Fibroblast of skin of back (primary cell): ENCODE results near the gene CLCNKB.
"Not testable (repeated sequence)": the region's sequence is repeated elsewhere in the genome, so short reads cannot be mapped to it uniquely, and the experiment has no call there.

ENCODE experiments used
- DNase-seq: peaks from one replicate; pipeline ENCODE4 v3.0.0-alpha.2; 2013

The CLCNKB gene

GRCh38 chr1:16061266-16061665 lies 17.7 kb downstream of the CLCNKB start:
- no peak for DNase-seq

- not testable (repeated sequence) for DNase-seq
These were observed 18.6 kb downstream of the CLCNKB start for GRCh38 chr1:16061989-16062686.

- not testable (repeated sequence) for DNase-seq
These were observed 19.1 kb downstream of the CLCNKB start for GRCh38 chr1:16062687-16063075.

GRCh38 chr1:16063226-16063829 lies 19.7 kb downstream of the CLCNKB start:
- no peak for DNase-seq

GRCh38 chr1:16063921-16064320 lies 20.3 kb downstream of the CLCNKB start:
- DNase-seq: no peak

GRCh38 chr1:16064536-16065268 lies 21.1 kb downstream of the CLCNKB start:
- DNase-seq: no peak

GRCh38 chr1:16065269-16065576 lies 21.6 kb downstream of the CLCNKB start:
- DNase-seq: no peak

- no peak for DNase-seq
These were observed 22.7 kb downstream of the CLCNKB start for GRCh38 chr1:16066245-16066644.

GRCh38 chr1:16067127-16067768 lies 23.7 kb downstream of the CLCNKB start:
- no peak for DNase-seq

GRCh38 chr1:16067933-16068332 lies 24.4 kb downstream of the CLCNKB start:
- no peak for DNase-seq

GRCh38 chr1:16068356-16069270 lies 25.0 kb downstream of the CLCNKB start:
- DNase-seq: no peak

- DNase-seq: no peak
These were observed 27.2 kb downstream of the CLCNKB start for GRCh38 chr1:16070640-16071355.

GRCh38 chr1:16071614-16072013 lies 28.0 kb downstream of the CLCNKB start:
- no peak for DNase-seq

- no peak for DNase-seq
These were observed 28.5 kb downstream of the CLCNKB start for GRCh38 chr1:16072095-16072494.

- DNase-seq: peak; percentile 20
These were observed 29.3 kb downstream of the CLCNKB start for GRCh38 chr1:16072616-16073484.

- DNase-seq: peak; percentile 17
These were observed 30.0 kb downstream of the CLCNKB start, which contains the start of gene FAM131C for GRCh38 chr1:16073490-16074119. Gene FAM131C (minus strand): TSS chr1:16073651. CDS start chr1:16073442, 209 bp downstream.

GRCh38 chr1:16074217-16074616 lies 30.6 kb downstream of the CLCNKB start:
- DNase-seq: no peak

- DNase-seq: peak; percentile 56
These were observed 31.9 kb downstream of the CLCNKB start for GRCh38 chr1:16075337-16076030.
